HepG2 (cell line): ENCODE results near the gene CTSZ. TPM values are rescaled to one million over a fixed set of nuclear protein-coding genes. Genes with fewer than 3 reads are reported as not detected.

ENCODE experiments used
- ARID4A ChIP-seq: sonication (generic); formaldehyde crosslinking; IDR thresholded peaks from 2 replicates; pipeline ENCODE4 v1.5.0; 2020; ENCODE audit warnings: mild to moderate bottlenecking, missing genetic modification reagents, borderline replicate concordance
- CEBPG ChIP-seq: IDR thresholded peaks from 2 replicates; pipeline ENCODE4 v1.6.1; 2016
- CENPT ChIP-seq: sonication (generic); formaldehyde crosslinking; IDR thresholded peaks from 2 replicates; pipeline ENCODE4 v1.8.0; 2022; ENCODE audit warnings: low read depth, mild to moderate bottlenecking, moderate library complexity, missing genetic modification reagents
- E2F2 ChIP-seq: sonication (generic); formaldehyde crosslinking; IDR thresholded peaks from 2 replicates; pipeline ENCODE4 v1.4.0; 2020; ENCODE audit warnings: missing genetic modification reagents, borderline replicate concordance
- ELF3 ChIP-seq: IDR thresholded peaks from 2 replicates; pipeline ENCODE4 v1.6.1; 2016; ENCODE audit warnings: missing genetic modification reagents, missing compliant biosample characterization
- HNF1B ChIP-seq: sonication (generic); formaldehyde crosslinking; IDR thresholded peaks from 2 replicates; pipeline ENCODE4 v1.5.1; 2020; ENCODE audit warnings: mild to moderate bottlenecking, moderate library complexity, missing genetic modification reagents
- MYNN ChIP-seq: sonication (generic); formaldehyde crosslinking; IDR thresholded peaks from 2 replicates; pipeline ENCODE4 v1.4.0; 2020; ENCODE audit warnings: mild to moderate bottlenecking, low read depth, missing genetic modification reagents
- POLR2G ChIP-seq: fragments of 200-400 bp; formaldehyde crosslinking; IDR thresholded peaks from 2 replicates; pipeline ENCODE4 v1.6.1; 2018; ENCODE audit warnings: mild to moderate bottlenecking, low read depth, low read length, moderate library complexity
- REST ChIP-seq, 2 experiments: IDR thresholded peaks; 2 replicates each; pipeline ENCODE4 v1.6.1; 2011 to 2012; ENCODE audit warnings: low read length in 2 of 2, borderline replicate concordance in 1 of 2, low read depth in 1 of 2, mild to moderate bottlenecking in 1 of 2, moderate library complexity in 1 of 2
- RNF2 ChIP-seq: fragments of 450-650 bp; conservative IDR thresholded peaks from 2 replicates; pipeline ENCODE4 v1.6.1; 2016; ENCODE audit warnings: low read depth
- SIN3A ChIP-seq: IDR thresholded peaks from 2 replicates; pipeline ENCODE4 v1.6.1; 2011; ENCODE audit warnings: low read depth, mild to moderate bottlenecking, control low read depth, low read length, borderline replicate concordance
- YEATS4 ChIP-seq: sonication (generic); formaldehyde crosslinking; IDR thresholded peaks from 2 replicates; pipeline ENCODE4 v1.4.0; 2020; ENCODE audit warnings: missing genetic modification reagents, borderline replicate concordance
- ZFP1 ChIP-seq: IDR thresholded peaks from 2 replicates; pipeline ENCODE4 v1.6.1; 2016
- ZNF180 ChIP-seq: sonication (generic); formaldehyde crosslinking; IDR thresholded peaks from 2 replicates; pipeline ENCODE4 v1.4.0; 2020; ENCODE audit warnings: low read depth, missing genetic modification reagents, borderline replicate concordance
- ZNF44 ChIP-seq: sonication (generic); formaldehyde crosslinking; IDR thresholded peaks from 2 replicates; pipeline ENCODE4 v1.5.1; 2020; ENCODE audit warnings: mild to moderate bottlenecking, missing genetic modification reagents
- ZNF761 ChIP-seq: sonication (generic); formaldehyde crosslinking; conservative IDR thresholded peaks from 2 replicates; pipeline ENCODE4 v1.4.0; 2020; ENCODE audit warnings: mild to moderate bottlenecking, missing genetic modification reagents
- ZNF775 ChIP-seq: sonication (generic); formaldehyde crosslinking; IDR thresholded peaks from 2 replicates; pipeline ENCODE4 v1.4.0; 2020; ENCODE audit warnings: missing genetic modification reagents, mild to moderate bottlenecking, moderate library complexity, borderline replicate concordance
- ZNF878 ChIP-seq: sonication (generic); formaldehyde crosslinking; IDR thresholded peaks from 2 replicates; pipeline ENCODE4 v1.8.1; 2023; ENCODE audit warnings: mild to moderate bottlenecking, missing genetic modification reagents, moderate library complexity
- polyA plus RNA-seq, 8 experiments: library from polyadenylated mRNA; depleted of rRNA in 3 of 8; stranded (reverse) in 7 of 8; unstranded in 1 of 8; fragments of >200 nt; fragmentation: Illumina TruSeq in 4 of 8; extraction: Trizol in 4 of 8; gene quantifications; 2 replicates each; pipeline versions ENCODE4 v1.2.1 to v1.2.3, GENCODE V29; 2011 to 2016; ENCODE audit warnings: low read depth in 4 of 8, missing spikeins in 1 of 8, mixed read lengths in 1 of 8; ENCODE audit not compliant: insufficient read depth in 1 of 8
- total RNA-seq, 5 experiments: library from RNA; depleted of rRNA; stranded (reverse); fragments of >200 nt; fragmentation: Illumina TruSeq; extraction: Trizol; gene quantifications; 2 replicates each; pipeline ENCODE4 v1.2.3, GENCODE V29; 2016; ENCODE audit warnings: low read depth in 1 of 5

The CTSZ gene
- total and polyA plus RNA-seq, 2 of the 13 experiments (the other 11 are each of a cell fraction or from before 2014, with no cell fraction given), result 0.33 TPM; not detected in 1

GRCh38 chr20:59032023-59032712 is 25.1 kb upstream of the CTSZ start, which contains the start of gene ATP5F1E (continued):
- peak; percentile 91 for TF ChIP-seq MYNN (CRISPR knock-in tag)
- TF ChIP-seq YEATS4, result peak; percentile 89
- peak; percentile 8; the same call in 1 of the 2 replicates for TF ChIP-seq CEBPG (CRISPR knock-in tag)
- 0 out of 2 replicates have a peak, but pooled peaks have one; percentile 14 for TF ChIP-seq ZNF180 (CRISPR knock-in tag)
- TF ChIP-seq HNF1B (CRISPR knock-in tag), result peak; percentile 83
- TF ChIP-seq ZNF44 (CRISPR knock-in tag), result no peak
- peak; percentile 91 for TF ChIP-seq ELF3 (CRISPR knock-in tag)
- no peak for TF ChIP-seq ZNF878 (CRISPR knock-in tag)
- peak; percentile 66 for TF ChIP-seq CENPT (CRISPR knock-in tag)
- TF ChIP-seq ZNF761 (CRISPR knock-in tag), result peak; percentile 89; the same call in 1 of the 2 replicates
- peak; percentile 97 for TF ChIP-seq RNF2
- TF ChIP-seq POLR2G, result peak; percentile 99
- TF ChIP-seq E2F2 (CRISPR knock-in tag), result peak; percentile 87; the same call in 1 of the 2 replicates
- 0 out of 2 replicates have a peak, but pooled peaks have one; percentile 46 for TF ChIP-seq ZNF775 (CRISPR knock-in tag)
- peak; percentile 95 for TF ChIP-seq ARID4A (CRISPR knock-in tag)
- TF ChIP-seq SIN3A, result peak; percentile 95; the same call in 1 of the 2 replicates
- 0 out of 2 replicates have a peak, but pooled peaks have one; percentile 12 for TF ChIP-seq ZFP1 (CRISPR knock-in tag)
- TF ChIP-seq REST (IDR thresholded peaks at IDR 0.05; ENCODE audit: borderline replicate concordance in 1 of 2, low read depth in 1 of 2, low read length in 2 of 2), result peak in 1 of 2 experiments; percentile 31; a peak in 1 of 4 replicates
